Measurements from ENCODE around the gene KLK7.
"Not testable (repeated sequence)": the region's sequence is repeated elsewhere in the genome, so short reads cannot be mapped to it uniquely, and the experiment has no call there.

The KLK7 gene

DNA sequence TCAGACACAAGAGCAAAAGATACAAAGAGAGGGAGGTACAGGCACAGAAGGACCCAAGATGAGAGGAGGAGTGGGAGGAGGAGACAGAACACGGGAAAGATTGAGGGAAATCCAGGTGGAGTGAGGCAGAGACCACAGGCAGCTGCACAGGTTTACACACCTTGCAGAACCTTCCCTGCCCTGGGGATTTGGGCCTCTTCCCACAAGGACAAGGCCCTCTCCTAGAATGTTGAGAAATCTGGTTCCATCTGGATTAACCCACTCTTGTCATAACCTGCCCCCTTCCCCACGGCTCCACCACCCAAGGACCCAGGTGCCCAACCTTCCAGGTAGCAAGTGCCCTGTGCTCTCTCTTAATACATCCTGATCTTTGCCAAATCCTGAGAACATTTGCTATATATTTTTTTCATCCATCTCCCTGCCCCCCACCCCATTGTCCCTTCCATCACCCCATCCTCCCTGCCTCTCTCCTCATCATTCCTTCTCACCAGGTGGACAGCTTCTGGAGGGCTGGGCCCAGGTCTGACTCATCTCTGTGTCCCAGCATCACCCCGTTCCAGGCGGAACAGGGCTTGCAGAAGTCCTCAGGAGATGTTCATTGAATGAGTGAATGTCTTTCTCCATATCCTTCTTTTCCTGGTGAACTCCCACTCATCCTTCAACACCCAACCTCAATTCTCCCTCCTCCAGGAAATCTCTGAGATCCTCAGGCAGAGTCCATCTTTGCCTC, 26.5 kb upstream of the KLK7 start:
- DNase-seq (ENCODE audit: low read depth) = no peak

DNA sequence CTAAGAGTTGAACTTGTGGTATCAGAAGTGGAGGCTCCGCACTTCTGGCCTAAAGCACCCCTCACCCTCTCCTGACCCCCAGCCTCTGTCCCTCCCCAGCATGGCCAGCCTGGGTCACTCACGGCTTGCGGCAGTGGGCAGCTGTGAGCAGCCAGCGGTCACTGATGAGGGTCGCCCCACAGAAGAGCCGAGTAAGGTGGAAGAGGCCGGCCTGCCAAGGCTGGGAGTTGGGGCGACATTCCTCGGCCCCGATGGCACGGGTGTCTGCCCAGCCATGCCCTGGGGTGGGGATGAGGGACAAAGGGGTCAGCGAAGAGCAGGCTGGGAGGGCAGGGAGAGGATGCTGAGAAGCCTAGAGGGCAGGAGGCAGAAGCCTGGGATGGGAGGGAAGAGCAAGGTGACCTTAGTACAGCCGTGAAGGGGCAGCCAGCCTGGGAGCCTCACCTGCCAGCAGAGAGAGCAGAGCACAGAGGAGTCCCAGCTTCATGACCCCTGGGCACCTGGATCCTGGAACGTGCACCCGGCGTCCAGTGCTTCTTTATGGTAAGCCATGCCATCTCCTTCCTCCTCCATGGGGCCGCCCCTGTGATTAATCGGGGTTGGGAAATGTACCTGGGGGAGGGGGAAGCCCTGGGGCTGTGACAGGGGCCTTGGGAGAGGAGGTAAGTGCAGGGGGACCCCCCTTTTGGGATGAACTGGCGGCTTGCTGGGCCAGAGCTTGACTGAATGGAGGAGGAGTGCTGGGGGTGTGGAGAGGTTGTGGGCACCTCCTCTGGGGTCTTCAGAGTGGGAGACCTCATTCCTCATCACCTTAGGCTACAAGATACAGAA, 25.6 kb upstream of the KLK7 start:
- no peak for DNase-seq (ENCODE audit: low read depth)

DNA sequence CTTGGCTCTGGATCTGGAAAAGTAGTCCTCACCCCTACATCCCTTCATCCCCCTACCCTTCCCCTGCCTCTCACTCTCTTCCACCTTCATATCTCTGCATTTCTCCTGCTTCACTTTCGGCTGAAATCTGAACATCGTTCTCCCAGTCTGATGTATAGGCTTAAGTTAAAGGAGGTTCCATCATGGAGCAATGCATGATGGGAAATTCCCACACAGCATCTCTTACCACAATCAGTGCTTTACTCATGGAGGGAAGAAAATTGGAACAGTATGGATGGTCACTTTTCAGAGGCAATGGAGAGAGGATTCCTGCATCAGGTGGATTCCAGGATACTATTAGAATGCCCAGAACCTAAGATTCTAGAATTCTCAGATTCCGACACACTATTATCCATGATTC, 23.8 kb upstream of the KLK7 start:
- no peak for DNase-seq (ENCODE audit: low read depth)

DNA sequence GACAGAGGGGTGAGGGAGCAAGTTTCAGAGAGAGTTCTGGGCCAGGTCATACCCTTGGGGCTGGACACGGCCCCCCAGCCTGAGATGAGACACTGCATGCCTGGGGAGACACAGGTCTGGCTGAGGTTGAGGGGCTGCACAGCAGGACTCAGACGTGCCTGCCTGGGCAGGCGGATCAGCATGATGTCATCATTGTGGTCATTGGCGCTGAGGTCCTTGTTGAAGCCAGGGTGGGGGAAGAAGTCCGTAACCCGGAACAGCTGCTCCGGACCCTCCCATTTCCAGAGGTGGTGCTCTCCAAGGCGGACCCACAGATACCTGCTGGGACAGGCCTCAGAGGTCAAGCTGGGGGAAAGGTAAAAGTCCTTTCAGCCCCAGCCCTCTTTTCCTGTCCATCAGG, 22.7 kb upstream of the KLK7 start:
- no peak for DNase-seq (ENCODE audit: low read depth)

DNA sequence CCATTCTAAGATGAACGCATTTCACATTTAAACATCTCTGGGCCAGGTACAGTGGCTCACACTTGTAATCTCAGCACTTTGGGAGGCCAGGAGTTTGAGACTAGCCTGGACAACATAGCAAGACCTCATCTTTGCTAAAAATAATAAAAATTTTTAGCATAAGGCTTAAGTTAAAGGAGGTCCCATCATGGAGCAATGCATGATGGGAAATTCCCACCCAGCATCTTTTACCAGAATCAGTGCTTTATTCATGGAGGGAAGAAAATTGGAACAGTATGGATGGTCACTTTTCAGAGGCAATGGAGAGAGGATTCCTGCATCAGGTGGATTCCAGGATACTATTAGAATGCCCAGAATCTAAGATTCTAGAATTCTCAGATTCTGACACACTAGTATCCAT, 21.5 kb upstream of the KLK7 start:
- no peak for DNase-seq (ENCODE audit: low read depth)

DNA sequence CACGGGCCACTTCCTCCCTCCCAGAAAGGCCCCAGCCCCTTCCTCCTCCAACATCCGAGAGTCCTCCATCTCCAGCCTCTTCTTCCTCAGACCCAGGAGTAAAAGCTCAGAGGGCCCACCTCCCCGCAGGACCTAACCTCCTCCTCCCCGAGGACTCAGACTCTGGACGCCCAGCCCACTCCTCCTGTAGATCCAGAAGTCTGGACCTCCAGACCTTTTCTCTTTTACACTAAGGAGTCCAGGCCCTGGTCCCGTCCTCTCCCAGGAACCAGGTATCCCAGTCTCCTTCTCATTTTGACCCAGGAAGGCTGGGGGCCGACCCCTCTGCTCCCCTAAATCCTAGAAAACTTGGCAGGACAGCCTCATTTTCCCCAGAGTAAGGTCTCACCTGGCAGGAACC, 19.6 kb upstream of the KLK7 start:
- no peak for DNase-seq (ENCODE audit: low read depth)

DNA sequence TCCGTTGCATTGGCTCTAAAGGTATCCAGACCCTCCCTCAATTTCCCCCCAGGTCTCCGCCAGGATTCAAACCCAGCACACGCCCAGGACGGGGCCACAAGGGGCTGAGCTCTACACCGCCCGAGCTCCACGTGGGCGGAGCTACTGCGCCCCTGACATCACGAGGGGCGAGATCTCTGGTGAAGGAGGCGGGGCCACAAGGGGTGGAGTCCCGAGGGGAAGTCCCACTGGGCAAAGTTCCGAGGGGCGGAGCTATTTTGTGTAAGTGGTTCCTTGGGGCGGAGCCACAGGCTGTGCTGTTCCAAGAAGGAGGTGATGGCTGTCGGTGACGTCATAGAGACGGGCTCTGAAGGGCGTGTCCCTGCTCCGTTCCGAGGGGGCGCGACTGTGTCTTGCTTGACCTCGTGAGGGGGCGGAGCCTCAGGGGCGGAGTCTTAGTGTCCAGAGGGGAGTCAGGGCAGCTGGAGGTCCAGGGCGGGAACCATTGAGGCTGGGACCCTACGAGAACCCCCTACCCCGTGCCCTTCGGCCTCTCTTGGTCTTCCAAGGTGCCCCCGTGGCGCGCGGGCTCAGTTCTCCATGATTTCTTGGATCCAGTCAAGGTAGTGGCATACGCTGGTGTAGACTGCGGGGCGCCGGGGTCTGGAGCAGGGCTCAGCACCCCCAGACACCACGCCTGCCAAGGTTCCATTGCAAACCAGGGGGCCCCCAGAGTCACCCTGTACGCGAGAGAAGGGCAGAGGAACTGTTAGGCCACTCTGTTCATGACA, 19.0 kb upstream of the KLK7 start:
- DNase-seq (ENCODE audit: low read depth) = no peak

DNA sequence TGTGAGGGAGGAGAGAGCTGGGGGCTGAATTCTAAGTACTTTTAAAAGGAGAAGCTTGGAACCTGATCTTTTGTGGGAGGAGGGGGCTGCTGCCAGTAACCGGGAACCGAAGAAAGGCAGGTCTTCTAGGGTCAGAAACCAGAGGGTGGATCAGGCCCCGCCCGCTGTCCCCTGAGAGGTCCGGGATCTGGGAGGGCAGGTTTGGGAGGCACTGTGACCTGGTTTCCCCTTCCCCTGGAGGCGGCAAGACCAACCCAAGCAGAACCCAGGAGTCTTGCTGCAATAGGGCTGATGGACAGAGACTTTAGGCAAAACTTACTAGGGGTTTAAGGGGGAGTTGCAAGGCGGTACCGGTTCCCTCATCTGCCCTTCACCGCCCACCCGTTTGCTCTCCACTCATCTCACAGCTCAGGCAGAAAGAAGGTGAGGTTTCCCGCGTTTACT, 18.4 kb upstream of the KLK7 start:
- no peak for DNase-seq (ENCODE audit: low read depth)

DNA sequence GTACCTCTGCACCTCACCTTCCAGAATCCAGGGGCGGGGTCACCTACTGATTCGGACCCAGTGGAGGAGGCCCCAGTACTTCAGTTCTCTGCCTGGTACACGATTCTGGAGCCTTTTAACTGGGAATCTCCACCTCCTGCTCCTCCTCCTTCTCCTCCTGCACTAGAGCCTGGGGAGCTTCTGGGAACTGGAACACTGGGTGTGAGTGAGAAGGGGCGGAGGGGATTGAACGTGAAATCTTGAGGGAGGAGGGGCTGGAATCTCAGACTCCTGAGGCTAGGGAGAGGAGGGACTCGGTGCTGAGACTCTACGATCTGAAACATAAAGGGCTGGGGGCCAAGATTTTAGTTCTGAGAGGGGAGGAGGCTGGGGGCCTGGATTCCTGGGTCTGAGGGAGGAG, 17.8 kb upstream of the KLK7 start, which contains the start of gene KLK8:
Gene KLK8 (minus strand): TSS at position 90 of the 400 bp plus-strand sequence. CDS start 437 bp downstream, outside the sequence.
- no peak for DNase-seq (ENCODE audit: low read depth)

DNA sequence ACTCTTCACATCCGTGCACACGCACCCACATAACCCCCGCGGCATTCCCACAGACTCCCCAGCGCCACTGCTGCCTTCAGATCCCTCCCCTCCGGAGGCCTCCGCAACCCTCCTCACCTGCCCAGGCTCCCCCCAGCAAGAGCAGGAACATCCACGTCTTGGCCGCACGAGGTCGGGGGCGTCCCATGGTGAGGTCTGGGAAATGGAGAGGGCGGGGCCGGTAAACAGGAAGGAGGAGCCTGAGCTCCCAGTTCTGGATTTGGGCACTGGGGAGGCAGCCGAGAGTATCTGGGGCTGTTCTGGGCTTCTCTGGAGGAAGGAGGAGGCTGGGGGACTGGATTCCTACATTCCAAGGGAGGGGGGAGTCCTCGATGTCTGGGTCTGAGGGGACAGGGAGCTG, 17.3 kb upstream of the KLK7 start:
- no peak for DNase-seq (ENCODE audit: low read depth)

DNA sequence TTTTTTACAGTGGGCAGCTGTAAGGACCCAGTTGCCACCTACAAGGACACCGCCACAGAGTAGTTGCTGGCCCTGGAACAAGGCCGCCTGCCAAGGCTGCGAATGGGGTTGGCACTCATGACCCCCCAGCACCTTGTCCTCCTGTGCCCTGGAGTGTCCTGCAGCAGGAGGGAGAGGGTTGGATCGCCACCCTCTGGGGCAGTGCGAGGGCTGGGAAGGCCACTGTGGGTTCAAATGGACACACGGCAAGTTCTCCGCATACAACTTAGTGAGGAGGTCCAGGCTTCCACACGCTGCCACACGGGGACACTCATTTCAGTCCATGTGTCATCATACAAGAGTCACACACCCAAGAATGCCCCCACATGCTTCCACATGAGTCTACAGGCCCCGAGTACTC, 16.7 kb upstream of the KLK7 start:
- DNase-seq (ENCODE audit: low read depth) = no peak

DNA sequence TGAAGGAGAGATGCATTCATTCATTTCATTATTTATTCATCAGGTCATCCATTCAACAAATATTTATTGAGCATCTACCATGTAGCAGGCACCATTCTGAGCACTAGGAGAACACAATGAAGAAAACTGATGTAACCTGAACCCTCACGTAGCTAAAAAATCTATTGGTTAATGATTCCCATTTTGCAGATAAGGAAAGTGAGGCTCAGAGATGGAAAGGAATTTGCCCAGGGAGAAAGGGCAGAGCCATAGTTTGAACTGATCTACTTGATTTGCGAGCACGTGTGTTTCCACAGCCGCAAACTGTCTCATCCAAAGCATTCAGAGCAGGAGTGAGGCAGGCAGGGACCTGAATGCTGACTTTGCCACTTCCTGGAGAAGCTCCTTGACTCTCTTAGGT, 15.0 kb upstream of the KLK7 start:
- no peak for DNase-seq (ENCODE audit: low read depth)

DNA sequence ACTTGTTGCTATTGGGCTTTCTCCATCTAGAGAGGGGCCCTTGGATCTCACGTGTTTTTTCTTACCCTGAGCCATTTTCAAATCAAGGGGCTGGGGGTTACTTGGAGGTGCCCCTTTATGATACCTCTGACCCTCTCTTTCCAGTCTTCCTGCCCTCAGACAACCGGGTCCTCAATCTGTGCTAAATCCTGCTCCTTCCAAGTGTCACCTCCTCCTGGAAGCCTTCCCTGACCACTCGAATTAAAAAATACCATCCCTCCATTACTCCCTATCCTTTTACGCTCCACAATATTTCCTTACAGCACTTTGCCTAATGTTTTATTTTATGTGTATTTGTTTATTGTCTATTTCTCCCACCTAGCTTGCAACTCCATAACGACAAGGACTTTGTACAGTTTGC, 14.3 kb upstream of the KLK7 start:
- no peak for DNase-seq (ENCODE audit: low read depth)

DNA sequence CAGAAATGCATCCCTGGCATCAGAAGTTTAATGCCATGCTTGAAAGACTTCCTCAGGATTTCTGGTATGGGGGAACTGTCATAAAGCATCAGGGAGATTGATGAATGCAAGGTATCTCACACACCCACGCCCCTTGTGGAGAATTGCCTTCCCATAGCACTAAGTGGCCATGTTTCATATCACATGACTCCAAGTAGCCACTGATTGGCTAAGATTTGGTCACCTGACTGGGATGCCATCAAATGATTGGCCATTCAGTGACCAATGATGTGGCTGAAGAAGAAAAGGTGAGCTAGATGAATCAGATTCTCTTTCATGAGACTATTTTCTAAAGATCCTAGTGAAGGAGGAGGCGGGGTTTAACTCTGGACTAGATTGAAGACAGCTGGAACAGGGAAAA, 10.4 kb upstream of the KLK7 start:
- no peak for DNase-seq (ENCODE audit: low read depth)

DNA sequence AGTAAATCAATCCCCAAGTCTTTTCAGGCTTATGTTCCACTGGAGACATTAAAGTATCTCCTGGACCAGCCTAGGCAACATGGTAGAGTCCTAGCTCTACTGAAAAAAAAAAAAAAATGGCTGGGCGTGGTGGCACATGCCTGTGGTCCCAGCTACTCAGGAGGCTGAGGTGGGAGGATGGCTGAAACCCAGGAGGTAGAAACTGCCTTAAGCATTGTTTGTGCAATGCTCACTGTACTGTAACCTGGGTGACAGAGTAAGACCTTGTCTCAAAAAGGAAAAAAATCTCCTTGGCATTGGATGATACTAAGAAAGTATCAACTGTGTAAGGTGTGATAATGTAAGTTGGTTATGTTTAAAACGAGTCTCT, 8.9 kb upstream of the KLK7 start:
- no peak for DNase-seq (ENCODE audit: low read depth)

DNA sequence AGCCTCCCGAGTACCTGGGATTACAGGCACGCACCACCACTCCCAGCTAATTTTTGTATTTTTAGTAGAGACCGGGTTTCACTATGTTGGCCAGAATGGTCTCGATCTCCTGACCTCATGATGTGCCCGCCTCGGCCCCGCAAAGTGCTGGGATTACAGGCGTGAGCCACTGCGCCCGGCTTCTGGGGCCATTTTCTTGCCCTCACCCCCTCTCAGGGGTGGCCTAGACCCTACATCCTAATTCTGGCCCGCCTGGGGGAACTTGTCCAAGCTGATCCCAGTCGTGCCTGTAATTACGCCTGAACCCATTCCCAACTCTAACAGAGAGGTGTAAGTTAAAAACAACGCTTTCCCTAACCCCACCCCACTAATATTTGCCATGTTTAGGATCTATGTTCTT, 699 bp upstream of the KLK7 start:
- DNase-seq (ENCODE audit: low read depth) = not testable (repeated sequence)

DNA sequence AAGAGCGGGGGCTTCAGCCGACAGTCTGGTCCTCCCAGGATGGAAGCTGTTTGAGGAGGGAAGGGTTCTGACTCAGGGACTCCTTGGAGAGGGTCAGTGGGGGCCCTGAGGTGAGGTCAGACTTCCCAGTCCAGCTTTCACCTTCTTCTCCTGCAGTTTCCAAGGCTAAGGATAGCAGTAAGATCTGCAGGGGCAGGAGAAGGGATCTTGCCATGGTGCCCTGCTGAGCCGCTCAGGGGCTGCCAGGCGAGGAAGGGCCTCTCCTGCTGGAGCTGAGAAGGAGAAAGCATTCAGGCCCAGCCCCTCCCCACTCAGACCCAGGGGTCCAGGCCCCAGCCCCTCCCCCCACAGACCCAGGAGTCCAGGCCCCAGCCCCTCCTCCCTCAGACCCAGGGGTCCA, 1.5 kb downstream of the KLK7 start:
- no peak for DNase-seq (ENCODE audit: low read depth)

DNA sequence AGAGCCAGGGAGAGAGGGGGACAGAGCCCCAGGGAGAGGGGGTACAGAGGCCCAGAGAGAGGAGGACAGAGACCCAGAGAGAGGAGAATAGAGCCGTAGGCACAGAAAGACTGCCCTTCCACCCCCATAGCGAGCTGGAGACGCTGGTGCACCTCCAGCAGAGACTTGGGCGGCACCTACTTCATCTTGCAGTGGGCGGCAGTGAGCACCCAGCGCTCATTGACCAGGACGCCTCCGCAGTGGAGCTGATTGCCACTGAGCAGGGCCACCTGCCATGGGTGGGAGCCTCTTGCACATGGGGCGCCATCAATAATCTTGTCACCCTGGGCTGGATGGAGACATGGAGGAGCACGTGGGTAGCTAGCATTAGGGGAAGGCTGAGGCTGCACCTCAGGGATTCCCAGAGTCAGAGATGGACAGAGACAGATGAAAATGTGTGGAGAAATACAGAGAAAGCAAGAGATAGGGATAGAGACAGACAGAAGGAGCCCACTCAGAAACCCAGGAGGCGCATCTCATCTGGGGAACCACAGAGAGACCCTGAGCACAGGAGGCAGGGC, 2.0 kb downstream of the KLK7 start:
- no peak for DNase-seq (ENCODE audit: low read depth)

DNA sequence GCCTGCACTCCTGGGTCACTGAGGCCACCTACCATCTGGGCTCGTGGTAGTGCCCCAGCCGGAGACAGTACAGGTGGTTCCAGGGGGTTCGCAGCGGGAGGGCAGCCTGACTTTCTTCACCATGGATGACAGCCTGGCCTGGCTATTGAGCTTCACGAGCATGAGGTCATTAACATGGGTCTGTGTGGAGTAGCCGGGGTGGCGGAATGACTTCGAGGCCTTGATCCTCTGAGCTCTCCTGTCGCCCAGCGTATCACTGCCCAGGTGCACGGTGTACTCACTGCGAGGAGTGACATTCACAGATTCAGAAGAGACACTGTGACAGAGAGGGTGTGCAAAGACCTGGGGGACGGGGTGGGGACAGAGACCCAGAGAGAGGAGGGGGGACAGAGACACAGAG, 3.5 kb downstream of the KLK7 start:
- no peak for DNase-seq (ENCODE audit: low read depth)

DNA sequence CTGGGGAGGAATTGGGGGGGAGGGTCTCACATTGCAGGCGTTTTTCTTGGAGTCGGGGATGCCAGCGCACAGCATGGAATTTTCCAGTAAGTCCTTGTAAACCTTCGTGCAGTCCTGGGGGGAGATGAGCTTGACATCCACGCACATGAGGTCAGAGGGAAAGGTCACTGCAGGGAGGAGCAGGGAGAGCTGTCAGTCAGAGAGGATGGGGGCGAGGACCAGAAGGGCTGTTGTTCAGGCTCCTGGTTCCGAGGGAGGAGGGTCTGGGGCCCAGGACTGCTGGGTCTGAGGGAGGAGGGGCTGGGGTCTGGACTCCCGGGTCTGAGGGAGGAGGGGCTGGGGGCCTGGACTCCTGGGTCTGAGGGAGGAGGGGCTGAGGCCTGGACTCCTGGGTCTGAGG, 4.0 kb downstream of the KLK7 start:
- no peak for DNase-seq (ENCODE audit: low read depth)

DNA sequence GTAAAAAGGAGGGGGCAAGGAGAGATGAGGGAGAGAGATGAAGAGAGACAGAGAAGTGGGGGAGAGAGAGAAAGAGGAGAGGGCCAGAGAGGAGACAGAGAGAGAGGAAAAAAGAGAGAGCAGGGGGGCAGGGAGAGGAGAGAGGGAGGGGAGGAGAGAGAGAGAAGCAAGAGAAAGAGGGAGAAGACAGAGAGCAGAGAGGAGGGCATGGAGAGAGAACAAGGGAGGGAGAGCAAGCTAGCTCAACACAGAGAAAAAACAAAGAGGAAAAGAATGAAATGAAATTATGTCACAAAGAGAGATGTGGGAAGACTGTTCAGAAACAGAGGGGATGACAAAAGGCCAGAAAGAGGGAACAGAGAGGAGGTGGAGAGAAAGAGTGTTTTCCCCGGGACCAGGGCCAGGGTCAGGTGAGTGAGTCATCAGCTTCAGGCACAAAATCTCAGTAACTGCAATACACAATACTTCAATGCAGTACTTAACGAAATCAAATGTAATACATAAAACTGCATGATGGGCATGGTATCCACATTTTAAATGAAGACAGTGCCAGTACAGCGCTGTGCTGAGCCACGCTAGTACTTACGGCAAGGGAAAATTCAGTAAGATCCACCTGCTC, 4.8 kb downstream of the KLK7 start:
- no peak for DNase-seq (ENCODE audit: low read depth)

DNA sequence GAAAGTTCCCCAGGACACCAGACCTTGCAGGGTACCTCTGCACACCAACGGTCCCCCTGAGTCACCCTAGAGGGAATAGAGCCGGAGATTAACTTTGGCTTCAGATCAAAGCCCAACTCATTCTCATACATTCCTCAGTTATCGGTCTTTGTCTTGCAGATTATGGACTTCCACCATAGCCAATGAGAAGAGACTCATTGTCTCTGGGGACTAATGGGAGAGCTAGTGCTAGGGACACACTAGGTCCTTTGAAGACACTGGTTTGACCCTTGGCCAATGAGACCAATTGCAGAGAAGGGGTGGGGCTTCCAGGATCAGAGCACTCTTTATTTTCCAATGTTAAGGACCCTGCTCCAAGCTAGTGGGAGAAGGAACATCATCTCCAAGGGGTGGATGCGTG, 6.1 kb downstream of the KLK7 start:
- DNase-seq (ENCODE audit: low read depth) = no peak
